ENCODE data around the gene DBNDD1.

GRCh38 chr16:90031186-90031930 lies 12.1 kb upstream of the DBNDD1 start:
- no peak for TF ChIP-seq POLR2AphosphoS5 (IDR thresholded peaks at IDR 0.05; ENCODE audit: low read depth, low read length)
- TF ChIP-seq CTCF (IDR thresholded peaks at IDR 0.05): no peak
- TF ChIP-seq REST (IDR thresholded peaks at IDR 0.05; ENCODE audit: insufficient read depth in 1 of 2, low read depth in 2 of 2, low read length in 1 of 2): no peak
- TF ChIP-seq SIN3A (IDR thresholded peaks at IDR 0.05; ENCODE audit: borderline replicate concordance, insufficient read depth, low read depth, low read length): no peak

All from Panc1 (cell line).